Endothelial cell of umbilical vein (primary cell): ENCODE results near the gene IGF1. TPM values are rescaled to one million over a fixed set of nuclear protein-coding genes. Genes with fewer than 3 reads are reported as not detected.

Source experiments
- BruUV-seq: library from RNA; stranded (reverse); fragments of 400-500 nt; replicated peaks from 2 replicates; lab custom pipeline; 2021; lab: Mats Ljungman, UMichigan
- CTCF ChIA-PET: fragments of 300-600, 350-600 bp; sonication (Branson Sonifier 250); formaldehyde crosslinking; loops from one replicate; lab custom pipeline; 2021; ENCODE audit warnings: antibody characterized with exemption, inconsistent platforms; lab: Charles Lee
- POLR2A ChIA-PET: fragments of 300-600, 350-600 bp; sonication (Branson Sonifier 250); formaldehyde crosslinking; loops from one replicate; lab custom pipeline; 2021; ENCODE audit warnings: antibody characterized with exemption, inconsistent platforms; lab: Charles Lee
- DNase-seq: peaks from one replicate; pipeline ENCODE4 v3.0.0-alpha.2; 2011; ENCODE audit warnings: low read depth, low spot score
- FAIRE-seq: peaks from 2 replicates; lab custom pipeline; 2011; peaks lifted over from hg19 to GRCh38; lab: Jason Lieb, UNC
- H2AFZ ChIP-seq: 2 replicates; pipeline ENCODE4 v1.6.0; 2012; ENCODE audit warnings: low read depth, low read length, control low read depth, inconsistent platforms
- H3K27ac ChIP-seq: 2 replicates; pipeline ENCODE4 v1.5.1; 2011; ENCODE audit warnings: low read depth, mild to moderate bottlenecking, control low read depth, low read length, moderate library complexity; ENCODE audit not compliant: insufficient read depth
- H3K27me3 ChIP-seq, 2 experiments: 2 replicates each; pipeline versions ENCODE4 v1.6.0 to v1.6.1; 2011; ENCODE audit warnings: low read length in 2 of 2, mixed read lengths in 1 of 2; ENCODE audit not compliant: control insufficient read depth in 2 of 2, insufficient read depth in 2 of 2
- H3K36me3 ChIP-seq, 2 experiments: 2 replicates in 1 of 2; 3 replicates in 1 of 2; pipeline ENCODE4 v1.5.1; 2011; ENCODE audit warnings: low read length in 2 of 2, mild to moderate bottlenecking in 1 of 2, moderate library complexity in 1 of 2; ENCODE audit not compliant: control insufficient read depth in 2 of 2, insufficient read depth in 2 of 2; ENCODE audit errors: extremely low read depth in 1 of 2
- H3K4me1 ChIP-seq: 3 replicates; pipeline ENCODE4 v1.5.1; 2011; ENCODE audit warnings: mild to moderate bottlenecking, low read length; ENCODE audit not compliant: control insufficient read depth, insufficient read depth; ENCODE audit errors: extremely low read depth
- H3K4me2 ChIP-seq: 2 replicates; pipeline ENCODE4 v1.6.1; 2011; ENCODE audit warnings: low read length, control low read depth, mixed read lengths; ENCODE audit not compliant: insufficient read depth
- H3K4me3 ChIP-seq, 3 experiments: fragments of 200-600 bp in 1 of 3; sonication (generic), shearing (Covaris generic) in 1 of 3; replicated peaks in 1 of 3; 2 replicates each; pipeline ENCODE4 v1.5.1; 2011 to 2016; ENCODE audit warnings: control low read depth in 3 of 3, low read length in 3 of 3, mild to moderate bottlenecking in 2 of 3, inconsistent platforms in 1 of 3, low read depth in 1 of 3, moderate library complexity in 1 of 3; ENCODE audit not compliant: insufficient read depth in 1 of 3
- H3K79me2 ChIP-seq: 2 replicates; pipeline ENCODE4 v1.6.0; 2012; ENCODE audit warnings: low read length, inconsistent platforms; ENCODE audit not compliant: control insufficient read depth, insufficient read depth
- H3K9ac ChIP-seq: replicated peaks from 2 replicates; pipeline ENCODE3; 2011; ENCODE audit warnings: low read length, control low read depth; ENCODE audit not compliant: insufficient read depth; ENCODE audit errors: extremely low read depth
- H3K9me1 ChIP-seq: replicated peaks from 3 replicates; pipeline ENCODE4 v1.6.0; 2011; ENCODE audit warnings: mild to moderate bottlenecking, low read length; ENCODE audit not compliant: control insufficient read depth, insufficient read depth; ENCODE audit errors: extremely low read depth
- H3K9me3 ChIP-seq: replicated peaks from 2 replicates; pipeline ENCODE4 v1.5.1; 2012; ENCODE audit warnings: low read length, inconsistent platforms; ENCODE audit not compliant: control insufficient read depth, insufficient read depth
- H4K20me1 ChIP-seq: replicated peaks from 2 replicates; pipeline ENCODE3; 2011; ENCODE audit warnings: mild to moderate bottlenecking, low read length; ENCODE audit not compliant: control insufficient read depth, insufficient read depth; ENCODE audit errors: extremely low read depth
- EZH2 ChIP-seq: IDR thresholded peaks from 2 replicates; pipeline ENCODE4 v1.6.1; 2012; ENCODE audit warnings: borderline replicate concordance, low read depth, mild to moderate bottlenecking, moderate library complexity, low read length, inconsistent platforms; ENCODE audit not compliant: severe bottlenecking
- FOS ChIP-seq: IDR thresholded peaks from 2 replicates; pipeline ENCODE4 v1.6.1; 2011; ENCODE audit warnings: mild to moderate bottlenecking, low read length, moderate library complexity, borderline replicate concordance; ENCODE audit not compliant: insufficient read depth
- GATA2 ChIP-seq: IDR thresholded peaks from 2 replicates; pipeline ENCODE4 v1.7.0; 2011; ENCODE audit warnings: low read depth, mild to moderate bottlenecking, moderate library complexity, mixed read lengths, low read length; ENCODE audit not compliant: insufficient read length, insufficient read depth
- JUN ChIP-seq: IDR thresholded peaks from 2 replicates; pipeline ENCODE4 v1.6.1; 2011; ENCODE audit warnings: borderline replicate concordance, low read depth; ENCODE audit not compliant: insufficient read length, insufficient read depth
- MYC ChIP-seq: IDR thresholded peaks from one replicate; pipeline ENCODE4 v1.6.1; 2011; ENCODE audit warnings: mild to moderate bottlenecking, low read depth, low read length
- POLR2A ChIP-seq: IDR thresholded peaks from 2 replicates; pipeline ENCODE4 v1.6.1; 2012; ENCODE audit warnings: low read depth, mild to moderate bottlenecking, control low read depth, low read length
- POLR2AphosphoS5 ChIP-seq: IDR thresholded peaks from 2 replicates; pipeline ENCODE4 v1.6.1; 2012; ENCODE audit warnings: low read depth, mild to moderate bottlenecking, control low read depth, low read length, moderate library complexity; ENCODE audit not compliant: insufficient read depth
- dilution Hi-C: fragments of 300-500 bp; cut with MboI; formaldehyde crosslinking; loops from one replicate; pipeline ENCODE4 v1.15.0; 2019; ENCODE audit warnings: low sequenced_read_pairs; ENCODE audit not compliant: extremely low pct_ligation_motif_present
- intact Hi-C: fragments of 100-400 bp; cut with micrococcal nuclease; formaldehyde crosslinking; loops from one replicate; pipeline ENCODE4 v1.10.0; 2022
- polyA plus RNA-seq, 4 experiments: library from polyadenylated mRNA; depleted of rRNA in 3 of 4; stranded (reverse) in 3 of 4; unstranded in 1 of 4; fragments of >200 nt; gene quantifications; 2 replicates each; pipeline versions ENCODE4 v1.2.1 to v1.2.3, GENCODE V29; 2011 to 2012; ENCODE audit warnings: missing spikeins in 1 of 4
- total RNA-seq: library from RNA; stranded (reverse); gene quantifications from 2 replicates; pipeline ENCODE4 v1.2.3, GENCODE V29; 2021
- TF ChIP-seq, protein P1 (sequence below): IDR thresholded peaks from 2 replicates; pipeline ENCODE4 v1.6.1; 2011; ENCODE audit not compliant: insufficient read depth, insufficient read length
- TF ChIP-seq, protein P2 (sequence below), 2 donors: IDR thresholded peaks; 1 replicate in 1 of 2; 2 replicates in 1 of 2; pipeline ENCODE4 v1.5.1; 2011; ENCODE audit warnings: low read length in 2 of 2, mild to moderate bottlenecking in 2 of 2, moderate library complexity in 2 of 2, control low read depth in 1 of 2, inconsistent platforms in 1 of 2, low read depth in 1 of 2; ENCODE audit not compliant: insufficient read depth in 1 of 2; ENCODE audit errors: extremely low read depth in 1 of 2

Gene IGF1
- total and polyA plus RNA-seq, 2 donors (not counting 3 experiments of a cell fraction or from before 2014, with no cell fraction given), result 0.10 TPM; not detected in 1

GRCh38 chr12:102379346-102380162 is 100.8 kb downstream of the IGF1 start:
- intact Hi-C loops, result no loop called here
- dilution Hi-C loops, result no loop called here
- Histone ChIP-seq H3K4me2 (no peak overlapping the region), H3K4me1 (no peaks in the 10 kb centered on the region), H3K36me3 (no peaks in the 10 kb centered on the region), H3K4me3 (no peak overlapping the region), H3K27ac (no peak overlapping the region), H3K27me3 (no peaks in the 10 kb centered on the region), H4K20me1 (no peaks in the 10 kb centered on the region), H3K79me2 (no peaks in the 10 kb centered on the region), H3K9me1 (no peaks in the 10 kb centered on the region), H2AFZ (no peak overlapping the region), H3K9me3 (no peaks in the 10 kb centered on the region), H3K9ac (no peak overlapping the region)
- ChIA-PET POLR2A (no interaction called here), CTCF (no interaction called here)
- no TSS peak for BruUV-seq
- no peak for FAIRE-seq
- DNase-seq, result no peak
- TF ChIP-seq MYC (no peak), FOS (no peak), JUN (no peak), POLR2A (no peak), GATA2 (no peak), EZH2 (no peak), POLR2AphosphoS5 (no peak)
- TF ChIP-seq, protein P1, sequence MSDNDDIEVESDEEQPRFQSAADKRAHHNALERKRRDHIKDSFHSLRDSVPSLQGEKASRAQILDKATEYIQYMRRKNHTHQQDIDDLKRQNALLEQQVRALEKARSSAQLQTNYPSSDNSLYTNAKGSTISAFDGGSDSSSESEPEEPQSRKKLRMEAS, result no peak
- TF ChIP-seq, protein P2, sequence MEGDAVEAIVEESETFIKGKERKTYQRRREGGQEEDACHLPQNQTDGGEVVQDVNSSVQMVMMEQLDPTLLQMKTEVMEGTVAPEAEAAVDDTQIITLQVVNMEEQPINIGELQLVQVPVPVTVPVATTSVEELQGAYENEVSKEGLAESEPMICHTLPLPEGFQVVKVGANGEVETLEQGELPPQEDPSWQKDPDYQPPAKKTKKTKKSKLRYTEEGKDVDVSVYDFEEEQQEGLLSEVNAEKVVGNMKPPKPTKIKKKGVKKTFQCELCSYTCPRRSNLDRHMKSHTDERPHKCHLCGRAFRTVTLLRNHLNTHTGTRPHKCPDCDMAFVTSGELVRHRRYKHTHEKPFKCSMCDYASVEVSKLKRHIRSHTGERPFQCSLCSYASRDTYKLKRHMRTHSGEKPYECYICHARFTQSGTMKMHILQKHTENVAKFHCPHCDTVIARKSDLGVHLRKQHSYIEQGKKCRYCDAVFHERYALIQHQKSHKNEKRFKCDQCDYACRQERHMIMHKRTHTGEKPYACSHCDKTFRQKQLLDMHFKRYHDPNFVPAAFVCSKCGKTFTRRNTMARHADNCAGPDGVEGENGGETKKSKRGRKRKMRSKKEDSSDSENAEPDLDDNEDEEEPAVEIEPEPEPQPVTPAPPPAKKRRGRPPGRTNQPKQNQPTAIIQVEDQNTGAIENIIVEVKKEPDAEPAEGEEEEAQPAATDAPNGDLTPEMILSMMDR (IDR thresholded peaks at IDR 0.05; ENCODE audit: extremely low read depth in 1 of 2, insufficient read depth in 1 of 2, low read depth in 1 of 2, low read length in 2 of 2), result no peak
